ENCODE data around the gene MAGOHB.
"Not testable (repeated sequence)": the region's sequence is repeated elsewhere in the genome, so short reads cannot be mapped to it uniquely, and the experiment has no call there.

The MAGOHB gene

GRCh38 chr12:10613349-10614055 lies at the start of gene MAGOHB:
TSS of gene MAGOHB (minus strand) at chr12:10613609. CDS start at chr12:10613532, 77 bp downstream.
- peak; percentile 81 for DNase-seq (ENCODE audit: low read depth)

DNA sequence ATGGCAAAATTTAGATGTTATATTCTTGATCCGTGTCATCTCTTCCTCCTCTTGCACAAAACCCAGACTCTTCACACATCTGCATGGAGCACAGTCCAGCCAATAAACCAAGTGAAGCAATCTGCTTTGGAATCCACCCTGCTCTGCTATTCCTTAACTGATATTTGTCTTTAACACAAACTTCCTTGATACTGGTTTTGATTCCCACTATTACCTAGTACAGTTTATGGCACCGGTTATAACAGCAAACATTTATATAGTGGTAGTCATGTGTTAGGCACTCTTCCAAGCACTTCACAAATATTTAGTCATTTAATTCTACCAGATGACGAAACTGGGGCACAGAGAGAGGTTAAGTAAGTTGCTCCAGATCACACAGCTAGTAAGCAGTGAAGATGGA lies 47.9 kb upstream of the MAGOHB start:
- DNase-seq (ENCODE audit: low read depth): no peak

DNA sequence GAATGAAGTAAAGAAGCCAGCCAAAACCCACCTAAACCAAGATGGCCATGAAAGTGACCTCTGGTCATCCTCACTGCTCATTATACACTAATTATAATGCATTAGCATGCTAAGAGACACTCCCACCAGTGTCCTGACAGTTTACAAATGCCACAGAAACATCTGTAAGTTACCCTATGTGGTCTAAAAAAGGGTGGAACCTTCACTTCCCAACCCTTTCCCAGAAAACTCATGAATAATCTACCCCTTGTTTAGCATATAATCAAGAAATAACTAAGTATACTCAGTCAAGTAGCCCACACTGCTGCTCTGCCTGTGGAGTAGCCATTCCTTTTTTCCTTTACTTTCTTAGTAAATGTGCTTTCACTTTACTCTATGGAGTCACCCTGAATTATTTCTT lies 40.6 kb upstream of the MAGOHB start:
- no peak for DNase-seq (ENCODE audit: low read depth)

GRCh38 chr12:10652192-10652591 lies 38.8 kb upstream of the MAGOHB start:
- DNase-seq (ENCODE audit: low read depth): no peak

DNA sequence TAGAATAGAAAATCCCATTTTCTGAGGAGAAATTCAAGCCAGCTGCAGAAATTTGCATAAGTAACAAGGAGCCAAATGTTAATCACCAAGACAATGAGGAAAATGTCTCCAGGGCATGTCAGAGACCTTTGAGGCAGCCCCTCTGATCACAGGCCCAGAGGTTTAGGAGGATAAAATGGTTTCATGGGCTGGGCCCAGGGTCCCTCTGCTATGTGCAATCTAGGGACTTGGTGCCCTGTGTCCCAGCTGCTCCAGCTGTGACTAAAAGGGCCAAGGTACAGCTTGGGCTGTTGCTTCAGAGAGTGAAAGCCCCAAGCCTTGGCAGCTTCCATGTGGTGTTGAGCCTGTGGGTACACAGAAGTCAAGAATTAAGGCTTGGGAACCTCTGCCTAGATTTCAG lies 33.2 kb upstream of the MAGOHB start:
- not testable (repeated sequence) for DNase-seq (ENCODE audit: low read depth)

DNA sequence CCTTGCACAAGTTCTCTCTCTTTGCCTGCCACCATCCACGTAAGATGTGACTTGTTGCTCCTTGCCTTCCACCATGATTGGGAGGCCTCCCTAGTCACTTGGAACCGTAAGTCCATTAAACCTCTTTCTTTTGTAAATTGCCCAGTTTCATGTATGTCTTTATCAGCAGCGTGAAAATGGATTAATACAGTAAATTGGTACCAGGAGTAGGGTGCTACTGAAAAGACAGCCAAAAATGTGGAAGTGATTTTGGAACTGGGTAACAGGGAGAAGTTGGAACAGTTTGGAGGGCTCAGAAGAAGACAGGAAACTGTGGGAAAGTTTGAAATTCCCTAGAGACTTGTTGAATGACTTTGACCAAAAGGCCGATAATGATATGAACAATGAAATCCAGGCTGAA lies 32.5 kb upstream of the MAGOHB start:
- DNase-seq (ENCODE audit: low read depth): no peak

DNA sequence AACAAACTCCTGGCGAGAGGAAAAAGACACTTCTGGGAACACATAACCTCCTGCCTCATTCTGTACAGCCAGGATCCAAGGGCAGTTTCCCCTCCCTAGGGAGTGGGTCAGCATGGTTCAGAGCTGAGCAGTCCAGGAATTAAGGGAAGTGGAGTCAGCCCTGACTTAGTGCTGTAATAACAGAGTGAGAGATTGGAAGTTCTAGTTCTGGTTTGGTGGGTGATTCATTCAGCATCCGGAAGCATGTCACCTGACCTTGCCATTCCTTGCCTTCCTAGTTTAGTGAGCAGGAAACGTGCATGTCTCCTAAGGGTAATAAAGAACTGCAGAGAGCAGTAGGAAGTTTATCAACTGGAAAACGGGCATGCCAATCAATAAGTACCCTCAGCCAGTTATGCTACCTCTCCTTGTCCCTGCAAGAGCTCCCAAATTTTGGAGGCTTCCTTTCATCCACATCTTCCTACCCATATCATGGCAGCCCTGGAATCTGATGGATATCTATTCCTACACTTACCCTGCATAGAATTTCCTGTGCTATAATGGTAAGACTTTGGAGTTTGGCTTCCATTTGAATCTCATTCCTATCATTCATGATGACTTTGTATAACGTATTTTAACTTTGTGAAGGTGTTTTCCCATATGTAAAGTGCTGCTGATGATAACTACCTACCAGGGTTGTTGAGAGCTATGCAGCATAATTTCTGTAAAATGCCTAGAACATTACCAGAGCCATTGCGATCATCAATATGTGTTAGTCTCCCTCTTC lies 28.5 kb upstream of the MAGOHB start:
- DNase-seq (ENCODE audit: low read depth): peak; percentile 27

- no peak for DNase-seq (ENCODE audit: low read depth)
Observed at GRCh38 chr12:10638728-10639127, 25.3 kb upstream of the MAGOHB start.

- DNase-seq (ENCODE audit: low read depth): no peak
Observed at GRCh38 chr12:10636611-10637010, 23.2 kb upstream of the MAGOHB start.

GRCh38 chr12:10636124-10636523 lies 22.7 kb upstream of the MAGOHB start:
- no peak for DNase-seq (ENCODE audit: low read depth)

GRCh38 chr12:10635306-10635705 lies 21.9 kb upstream of the MAGOHB start:
- no peak for DNase-seq (ENCODE audit: low read depth)

DNA sequence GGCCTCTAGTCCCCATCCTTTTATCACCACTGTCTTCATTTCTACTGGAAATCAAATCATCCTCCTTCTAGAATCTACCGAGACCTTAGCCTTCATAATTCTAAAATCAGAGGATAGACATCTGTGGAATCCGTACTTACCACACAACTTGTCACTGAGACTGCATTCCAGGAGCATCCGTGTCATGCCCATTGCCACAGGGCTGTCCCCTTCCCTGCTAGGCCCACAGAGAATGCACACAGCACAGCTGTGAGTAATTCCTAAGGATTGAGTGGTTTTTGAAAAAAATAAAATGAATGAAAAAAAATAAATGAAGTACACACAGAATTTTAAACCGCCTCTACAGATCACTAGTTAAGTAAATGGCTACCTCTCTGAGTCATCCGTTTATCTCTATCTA lies 21.0 kb upstream of the MAGOHB start:
- DNase-seq (ENCODE audit: low read depth): peak; percentile 58

DNA sequence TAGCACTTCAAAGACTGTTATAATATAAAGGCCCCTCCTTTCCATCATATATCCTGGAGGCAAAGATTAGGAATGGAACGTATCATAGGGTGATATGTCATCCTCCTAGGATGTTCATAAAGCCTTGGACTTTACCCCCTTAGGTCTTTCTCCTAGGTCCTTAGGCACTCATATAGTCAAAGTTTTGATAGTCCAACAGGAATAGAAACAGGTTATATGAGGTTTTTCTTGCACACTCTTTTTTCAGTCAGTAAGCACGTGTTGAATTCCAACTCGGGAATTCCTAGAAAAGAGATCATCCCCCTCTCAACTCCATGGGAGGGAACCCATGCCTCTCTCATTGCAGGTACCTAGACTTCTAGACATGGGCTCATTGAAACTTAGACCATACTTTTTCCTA lies 20.1 kb upstream of the MAGOHB start:
- no peak for DNase-seq (ENCODE audit: low read depth)

- no peak for DNase-seq (ENCODE audit: low read depth)
Observed at GRCh38 chr12:10632226-10632625, 18.8 kb upstream of the MAGOHB start.

DNA sequence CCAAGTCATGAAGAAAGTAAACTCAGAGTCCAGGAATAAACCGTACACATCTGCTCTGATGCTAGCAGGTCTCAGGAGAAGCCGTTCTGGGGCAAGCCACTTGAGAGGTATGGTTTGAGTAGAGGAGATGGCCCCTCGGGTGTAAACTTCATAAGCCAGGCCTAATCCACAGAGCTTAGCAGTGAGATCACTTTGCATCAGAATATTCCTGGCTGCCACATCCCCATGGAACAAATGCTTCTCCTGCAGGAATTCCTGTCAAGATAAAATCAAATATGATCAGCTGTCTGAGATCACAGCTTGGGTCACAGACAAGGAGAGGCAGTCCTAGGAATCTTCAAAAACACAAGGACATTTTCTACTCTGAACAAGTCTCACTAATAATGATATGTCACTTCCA lies 11.2 kb upstream of the MAGOHB start:
- DNase-seq (ENCODE audit: low read depth): no peak

GRCh38 chr12:10623131-10623530 lies 9.7 kb upstream of the MAGOHB start:
- DNase-seq (ENCODE audit: low read depth): no peak

DNA sequence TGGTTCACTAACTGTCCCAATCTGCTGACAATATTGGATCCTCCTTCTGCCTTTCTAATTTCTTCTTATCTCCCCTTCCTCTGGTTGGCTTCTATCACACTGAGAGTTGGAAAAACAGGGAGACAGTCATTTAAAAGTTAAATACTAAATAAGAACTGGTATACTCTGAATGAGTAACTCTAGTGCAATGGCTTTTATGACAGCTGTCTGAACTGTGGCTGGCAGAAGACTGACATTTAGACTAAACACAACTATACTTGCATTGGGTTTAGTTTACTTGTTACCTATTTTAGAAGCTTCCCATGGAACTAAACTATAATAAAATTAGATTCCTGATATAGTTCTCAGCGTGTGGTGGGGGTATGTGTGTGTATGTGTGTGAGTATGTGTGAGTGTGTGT lies 7.9 kb upstream of the MAGOHB start:
- no peak for DNase-seq (ENCODE audit: low read depth)

DNA sequence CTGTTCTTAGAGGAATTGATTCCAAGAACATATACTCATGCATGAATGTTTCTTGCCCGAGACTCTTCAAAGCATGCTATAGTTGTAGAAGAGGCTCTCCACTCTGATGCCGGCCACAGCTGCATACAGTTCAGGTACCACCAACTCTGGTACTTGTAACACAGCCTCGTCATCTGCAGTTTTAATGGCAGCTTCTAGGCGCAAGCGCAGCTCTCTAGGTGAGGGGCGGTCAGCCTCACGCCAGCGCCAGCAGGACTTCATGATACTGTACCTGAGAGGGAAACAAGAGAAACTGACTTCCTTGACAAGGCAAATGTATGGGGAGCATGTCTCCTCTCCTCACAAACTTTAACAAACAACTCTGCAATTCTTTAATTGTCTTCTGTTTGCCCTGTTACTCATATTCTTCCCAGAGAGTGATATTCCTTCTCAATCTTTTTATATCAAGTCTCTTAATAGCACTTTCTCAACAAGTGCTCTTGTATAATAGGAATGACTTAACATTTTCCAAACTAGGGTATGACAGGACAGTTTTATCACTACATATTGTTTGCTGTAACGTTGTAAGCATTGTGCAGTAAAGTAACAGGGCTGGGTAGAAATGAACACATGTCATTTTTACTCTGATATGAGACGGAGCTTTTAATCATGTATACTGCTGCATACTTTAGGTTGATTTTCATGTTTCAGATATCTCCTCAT lies 6.8 kb upstream of the MAGOHB start:
- DNase-seq (ENCODE audit: low read depth): no peak

DNA sequence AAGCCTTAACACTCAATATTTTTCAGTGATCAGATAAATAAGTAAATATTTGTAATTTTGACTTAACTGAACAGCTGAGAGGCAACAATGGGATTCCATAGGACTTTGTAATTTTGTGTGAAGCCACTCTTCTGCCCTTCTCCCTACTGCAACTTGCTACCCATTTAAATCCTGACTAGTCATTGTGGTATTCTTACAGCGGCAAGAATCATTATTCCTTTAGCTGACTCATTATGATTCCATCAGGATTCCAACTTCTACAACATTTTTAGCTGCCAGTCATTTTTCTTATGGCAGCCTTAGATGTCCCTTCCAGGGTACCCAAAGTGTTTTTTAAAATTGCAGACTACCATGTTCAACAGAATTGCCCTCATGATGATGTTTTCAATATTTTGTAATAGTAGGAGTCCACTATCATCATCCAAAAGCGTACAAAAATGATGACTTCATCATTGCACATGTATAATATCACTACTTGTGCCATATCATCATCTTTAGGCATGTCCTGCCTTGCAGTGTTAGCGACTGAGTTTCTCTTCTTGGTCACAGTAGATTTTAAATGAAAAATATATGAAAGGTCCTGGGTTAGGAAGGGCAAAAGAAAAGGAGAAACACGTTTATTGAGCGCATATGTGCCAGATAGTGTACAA lies 5.1 kb upstream of the MAGOHB start:
- peak; percentile 61 for DNase-seq (ENCODE audit: low read depth)

DNA sequence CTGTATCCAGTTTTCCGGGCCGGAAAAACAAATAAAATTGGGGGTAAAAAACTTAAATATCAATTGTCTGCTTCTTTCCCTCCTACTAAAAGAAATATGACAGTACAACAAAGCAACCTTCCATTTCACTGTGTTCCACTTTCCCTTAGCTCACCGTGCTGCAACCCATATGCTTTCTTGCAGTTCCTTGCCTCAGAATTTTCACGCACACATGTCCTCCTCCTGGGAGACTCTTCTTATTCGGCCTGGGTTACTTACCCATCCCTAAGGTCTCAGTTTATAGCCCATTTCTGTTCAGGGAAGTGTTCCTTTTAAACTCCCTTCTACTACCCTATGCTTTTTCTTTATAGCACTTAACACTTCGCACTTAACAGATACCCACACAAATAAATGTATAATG lies 4.5 kb upstream of the MAGOHB start:
- no peak for DNase-seq (ENCODE audit: low read depth)

DNA sequence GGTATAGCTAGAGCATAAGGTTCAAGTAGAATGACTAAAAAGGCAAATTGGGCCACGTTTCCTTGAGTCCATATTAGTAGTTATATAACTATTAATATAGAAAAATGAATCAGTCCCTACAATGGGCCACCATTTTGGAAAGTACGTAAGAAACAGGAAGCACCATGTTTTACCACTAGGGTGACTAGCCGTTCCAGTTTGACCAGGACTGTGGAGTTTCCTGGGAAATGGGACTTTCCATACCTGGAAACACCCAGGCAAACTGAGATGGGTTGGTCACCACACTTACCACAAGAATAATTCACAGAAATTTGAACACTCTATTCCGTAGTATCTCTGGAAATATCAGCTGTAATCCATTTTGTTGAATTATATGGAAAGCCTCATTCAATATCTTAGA lies 2.1 kb upstream of the MAGOHB start:
- no peak for DNase-seq (ENCODE audit: low read depth)

GRCh38 chr12:10614056-10614370 lies 604 bp upstream of the MAGOHB start:
- DNase-seq (ENCODE audit: low read depth): no peak

DNA sequence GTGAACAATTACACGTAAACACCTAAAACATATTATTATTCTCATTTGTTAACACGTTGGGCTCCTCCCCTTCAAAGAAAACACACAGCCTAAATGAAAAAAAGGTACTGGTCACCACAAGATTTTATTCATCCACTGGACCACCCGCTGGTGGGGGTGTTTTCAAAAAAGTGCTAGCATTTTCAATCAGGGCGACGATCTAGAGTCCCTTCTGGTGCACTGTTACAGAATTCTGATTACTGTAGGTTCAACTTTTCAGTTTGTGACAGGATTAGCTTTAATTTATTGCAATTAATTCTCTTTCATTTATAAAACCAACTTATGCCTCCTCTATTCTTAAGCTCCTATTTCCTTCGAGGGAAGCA lies 443 bp downstream of the MAGOHB start:
- DNase-seq (ENCODE audit: low read depth): no peak
